Parathyroid adenoma (tissue), 2 donors: ENCODE measurements around the gene CACNA1D.

Experiments
- H2AFZ ChIP-seq: fragments of 300-600 bp; sonication (generic); one replicate; pipeline ENCODE4 v1.7.0; 2017; ENCODE audit warnings: antibody characterized with exemption, mild to moderate bottlenecking
- H3K27ac ChIP-seq: fragments of 300-600 bp; sonication (generic); one replicate; pipeline ENCODE4 v1.7.0; 2017
- H3K27me3 ChIP-seq: fragments of 300-600 bp; sonication (generic); one replicate; pipeline ENCODE4 v1.7.0; 2017; ENCODE audit warnings: low read length; ENCODE audit not compliant: control insufficient read depth, insufficient read depth
- H3K36me3 ChIP-seq: fragments of 300-600 bp; sonication (generic); one replicate; pipeline ENCODE4 v1.7.0; 2017; ENCODE audit warnings: low read length; ENCODE audit not compliant: control insufficient read depth, insufficient read depth
- H3K4me1 ChIP-seq: fragments of 300-600 bp; sonication (generic); one replicate; pipeline ENCODE4 v1.7.0; 2017; ENCODE audit warnings: control low read depth
- H3K4me2 ChIP-seq: fragments of 300-600 bp; sonication (generic); one replicate; pipeline ENCODE4 v1.7.0; 2017; ENCODE audit warnings: low read length
- H3K4me3 ChIP-seq: fragments of 300-600 bp; sonication (generic); one replicate; pipeline ENCODE4 v1.7.0; 2017; ENCODE audit warnings: low read depth, low read length
- H3K79me2 ChIP-seq: fragments of 300-600 bp; sonication (generic); one replicate; pipeline ENCODE4 v1.7.0; 2017; ENCODE audit warnings: control low read depth
- H3K9ac ChIP-seq: fragments of 300-600 bp; sonication (generic); one replicate; pipeline ENCODE4 v1.7.0; 2017; ENCODE audit warnings: mild to moderate bottlenecking
- H3K9me3 ChIP-seq: fragments of 300-600 bp; sonication (generic); one replicate; pipeline ENCODE4 v1.7.0; 2017; ENCODE audit warnings: low read length; ENCODE audit not compliant: control insufficient read depth
- CTCF ChIP-seq: fragments of 300-600 bp; sonication (generic); IDR thresholded peaks from one replicate; pipeline ENCODE4 v1.7.0; 2017; ENCODE audit warnings: antibody characterized with exemption, mild to moderate bottlenecking
- donor health status: primary hyperparathyroidism.

Gene CACNA1D

DNA sequence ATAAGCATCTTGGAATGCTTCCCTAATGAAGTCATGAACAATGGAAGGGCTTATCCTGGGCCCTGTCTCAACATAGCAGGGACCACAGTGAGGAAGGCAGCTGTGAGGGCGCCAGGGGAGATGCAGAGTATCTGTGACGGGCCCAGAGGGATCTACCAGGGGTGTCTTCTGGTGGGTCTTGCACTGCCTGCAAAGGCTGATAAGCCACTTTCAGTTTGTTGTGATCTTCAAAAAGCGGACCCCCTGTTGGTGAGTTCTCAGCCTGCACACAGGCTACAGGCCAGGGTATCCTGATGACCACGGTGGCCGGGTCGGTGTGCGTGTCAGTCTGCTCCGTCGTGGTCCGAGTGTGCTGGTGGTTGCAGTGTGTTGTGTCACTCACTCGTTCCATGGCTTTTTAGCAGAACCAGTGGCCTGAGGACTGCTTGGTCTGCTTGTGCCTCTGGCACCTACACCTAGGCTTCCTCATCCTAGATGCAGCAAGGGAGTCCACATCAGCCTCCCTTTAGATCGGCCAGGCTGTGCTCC lies 305.0 kb downstream of the CACNA1D start:
- Histone ChIP-seq H3K9ac (no peak overlapping the region), H2AFZ (no peak overlapping the region), H3K4me3 (no peak overlapping the region), H3K27ac (no peak overlapping the region), H3K9me3 (no peaks in the 10 kb centered on the region), H3K27me3 (no peaks in the 10 kb centered on the region), H3K4me1 (no peaks in the 10 kb centered on the region), H3K4me2 (no peak overlapping the region), H3K79me2 (no peaks in the 10 kb centered on the region), H3K36me3 (no peaks in the 10 kb centered on the region)
- no peak for TF ChIP-seq CTCF

GRCh38 chr3:53800041-53800906 lies 305.9 kb downstream of the CACNA1D start:
- Histone ChIP-seq H3K9ac (no peak overlapping the region), H3K27me3 (no peaks in the 10 kb centered on the region), H3K27ac (no peak overlapping the region), H3K79me2 (no peaks in the 10 kb centered on the region), H3K4me2 (no peak overlapping the region), H2AFZ (no peak overlapping the region), H3K36me3 (no peaks in the 10 kb centered on the region), H3K9me3 (no peaks in the 10 kb centered on the region), H3K4me3 (no peak overlapping the region), H3K4me1 (no peaks in the 10 kb centered on the region)
- no peak for TF ChIP-seq CTCF

- no peak for TF ChIP-seq CTCF
- Histone ChIP-seq H3K79me2 (no peaks in the 10 kb centered on the region), H3K9ac (no peak overlapping the region), H3K27ac (no peak overlapping the region), H3K36me3 (no peaks in the 10 kb centered on the region), H3K4me1 (no peaks in the 10 kb centered on the region), H3K9me3 (no peaks in the 10 kb centered on the region), H2AFZ (no peak overlapping the region), H3K4me2 (no peak overlapping the region), H3K4me3 (no peak overlapping the region), H3K27me3 (no peaks in the 10 kb centered on the region)
Measured at GRCh38 chr3:53801319-53801718, 306.9 kb downstream of the CACNA1D start.

DNA sequence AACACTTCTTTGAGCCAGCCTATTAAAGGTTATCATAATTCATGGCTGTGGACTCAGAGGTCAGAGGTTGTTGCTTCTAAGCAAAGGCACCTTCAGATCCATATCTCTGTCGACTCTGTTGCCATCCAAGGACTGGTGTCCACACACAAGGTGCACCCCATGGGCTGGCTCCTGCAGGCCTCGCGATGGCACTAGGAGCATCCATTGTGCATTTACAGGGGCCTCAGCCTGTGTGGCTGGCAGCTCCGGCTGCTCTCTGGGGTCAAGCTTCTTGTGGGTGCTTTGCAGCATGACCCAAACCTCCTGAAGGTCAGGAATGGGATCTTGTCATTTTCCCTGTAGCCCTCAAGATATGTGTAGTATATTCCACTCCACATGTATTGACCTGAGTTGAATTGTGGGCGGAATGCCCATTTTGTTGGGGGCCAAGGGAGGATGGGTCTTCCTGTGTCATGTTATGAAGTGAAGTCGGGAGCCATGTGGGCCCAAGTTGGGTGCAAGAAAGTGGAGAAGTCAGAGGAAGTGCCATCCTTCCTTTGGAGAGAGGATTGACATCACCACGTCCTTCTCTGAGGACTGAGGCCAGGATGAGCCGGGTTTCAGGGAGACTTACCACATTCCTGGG lies 308.0 kb downstream of the CACNA1D start:
- Histone ChIP-seq H3K79me2 (no peaks in the 10 kb centered on the region), H3K4me3 (no peak overlapping the region), H3K9ac (no peak overlapping the region), H3K9me3 (no peaks in the 10 kb centered on the region), H3K27ac (no peak overlapping the region), H3K36me3 (no peaks in the 10 kb centered on the region), H3K4me1 (no peaks in the 10 kb centered on the region), H3K27me3 (no peaks in the 10 kb centered on the region), H2AFZ (no peak overlapping the region), H3K4me2 (no peak overlapping the region)
- no peak for TF ChIP-seq CTCF
